CD4-positive, alpha-beta T cell treated with Interferon alpha-2 for 1 hour (primary cell): Measurements from ENCODE around the gene GREB1.

Experiments used
- DNase-seq, 2 donors: peaks; one replicate each; pipeline ENCODE4 v3.0.0-alpha.2; 2020 to 2022

GREB1 gene

GRCh38 chr2:11613297-11613696 lies 79.5 kb downstream of the GREB1 start:
- DNase-seq, result no peak

GRCh38 chr2:11615209-11615608 lies 81.4 kb downstream of the GREB1 start:
- DNase-seq, result no peak

- DNase-seq, result no peak
Observed at GRCh38 chr2:11616097-11616687, 82.3 kb downstream of the GREB1 start.

GRCh38 chr2:11616851-11617415 lies 83.1 kb downstream of the GREB1 start:
- no peak for DNase-seq

- no peak for DNase-seq
Observed at GRCh38 chr2:11617527-11617926, 83.7 kb downstream of the GREB1 start.

- no peak for DNase-seq
Observed at GRCh38 chr2:11617984-11618707, 84.3 kb downstream of the GREB1 start.

- no peak for DNase-seq
Observed at GRCh38 chr2:11618708-11619062, 84.8 kb downstream of the GREB1 start.

GRCh38 chr2:11621410-11621809 lies 87.6 kb downstream of the GREB1 start:
- no peak for DNase-seq

GRCh38 chr2:11622611-11623010 lies 88.8 kb downstream of the GREB1 start:
- DNase-seq, result no peak

- DNase-seq, result no peak
Observed at GRCh38 chr2:11624893-11625292, 91.0 kb downstream of the GREB1 start.

GRCh38 chr2:11625671-11626070 lies 91.8 kb downstream of the GREB1 start:
- DNase-seq, result no peak

- no peak for DNase-seq
Observed at GRCh38 chr2:11628675-11629074, 94.8 kb downstream of the GREB1 start.

- no peak for DNase-seq
Observed at GRCh38 chr2:11629215-11629614, 95.4 kb downstream of the GREB1 start.

GRCh38 chr2:11629851-11630250 lies 96.0 kb downstream of the GREB1 start:
- no peak for DNase-seq

GRCh38 chr2:11630855-11631254 lies 97.0 kb downstream of the GREB1 start:
- no peak for DNase-seq

GRCh38 chr2:11631462-11631861 lies 97.6 kb downstream of the GREB1 start:
- no peak for DNase-seq

GRCh38 chr2:11633923-11634478 lies 100.2 kb downstream of the GREB1 start:
- no peak for DNase-seq

- no peak for DNase-seq
Observed at GRCh38 chr2:11634584-11634983, 100.7 kb downstream of the GREB1 start.

- no peak for DNase-seq
Observed at GRCh38 chr2:11635141-11635540, 101.3 kb downstream of the GREB1 start.

GRCh38 chr2:11636593-11637295 lies 102.9 kb downstream of the GREB1 start:
- DNase-seq, result no peak

- no peak for DNase-seq
Observed at GRCh38 chr2:11637546-11637945, 103.7 kb downstream of the GREB1 start.

GRCh38 chr2:11639503-11639902 lies 105.7 kb downstream of the GREB1 start:
- DNase-seq, result no peak

GRCh38 chr2:11640132-11640531 lies 106.3 kb downstream of the GREB1 start:
- no peak for DNase-seq

GRCh38 chr2:11642972-11643371 lies 109.1 kb downstream of the GREB1 start:
- no peak for DNase-seq
